NCI-H446 (cell line): ENCODE data around the gene LDB2.

ENCODE experiments used
- DNase-seq, 2 experiments: peaks; one replicate each; lab custom pipeline; 2025; lab: John Stamatoyannopoulos, UW

Gene LDB2

DNA sequence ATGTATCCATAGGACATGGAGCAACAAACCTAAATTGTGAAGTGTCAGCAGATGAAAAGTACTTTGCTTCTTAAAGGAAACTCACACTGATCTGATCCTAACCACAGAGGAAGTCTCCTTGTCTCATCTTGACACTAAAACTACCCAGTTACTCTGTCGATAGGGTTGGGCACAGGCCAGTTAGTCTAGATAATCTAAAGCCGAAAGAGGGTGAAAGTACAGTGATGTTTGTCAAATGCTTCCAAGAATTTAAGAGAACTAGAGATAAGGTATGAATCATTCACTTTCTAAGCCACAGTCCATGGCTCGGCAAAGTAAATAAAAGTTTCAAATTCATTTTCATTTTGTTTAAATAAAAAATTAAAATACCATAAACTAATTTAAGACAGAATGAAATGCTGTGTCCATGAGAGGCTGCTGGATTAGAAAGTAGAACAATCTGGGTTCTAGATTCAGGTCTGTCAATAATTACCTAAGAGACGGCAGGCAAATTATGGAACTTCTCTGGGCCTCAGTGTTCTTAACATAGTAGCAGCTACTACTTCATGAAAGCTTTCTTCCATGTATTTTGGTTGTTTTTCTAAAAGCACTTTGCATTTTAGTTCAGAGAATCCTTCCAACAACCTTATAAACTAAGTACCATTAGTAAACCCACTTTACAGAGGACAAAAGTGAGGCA, 176.7 kb downstream of the LDB2 start:
- no peak for DNase-seq

DNA sequence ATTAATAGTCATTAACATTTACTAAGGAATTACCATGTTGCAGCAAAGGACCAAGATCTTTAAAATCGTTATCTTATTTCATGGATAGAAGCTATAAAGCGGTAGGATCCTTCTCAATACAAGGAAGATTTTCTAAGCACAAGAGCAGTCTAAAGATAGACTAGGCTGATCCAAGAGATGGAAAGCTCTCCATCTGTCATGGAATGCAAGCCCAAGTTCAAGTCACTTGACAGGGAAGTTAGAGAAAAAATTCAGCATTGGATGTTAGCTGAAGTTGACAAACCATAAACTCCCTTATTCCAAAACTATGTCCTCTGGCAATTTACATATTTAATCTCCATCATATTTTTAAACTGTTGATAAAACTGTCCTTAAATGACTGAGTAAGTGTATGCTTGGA, 177.7 kb downstream of the LDB2 start:
- no peak for DNase-seq

DNA sequence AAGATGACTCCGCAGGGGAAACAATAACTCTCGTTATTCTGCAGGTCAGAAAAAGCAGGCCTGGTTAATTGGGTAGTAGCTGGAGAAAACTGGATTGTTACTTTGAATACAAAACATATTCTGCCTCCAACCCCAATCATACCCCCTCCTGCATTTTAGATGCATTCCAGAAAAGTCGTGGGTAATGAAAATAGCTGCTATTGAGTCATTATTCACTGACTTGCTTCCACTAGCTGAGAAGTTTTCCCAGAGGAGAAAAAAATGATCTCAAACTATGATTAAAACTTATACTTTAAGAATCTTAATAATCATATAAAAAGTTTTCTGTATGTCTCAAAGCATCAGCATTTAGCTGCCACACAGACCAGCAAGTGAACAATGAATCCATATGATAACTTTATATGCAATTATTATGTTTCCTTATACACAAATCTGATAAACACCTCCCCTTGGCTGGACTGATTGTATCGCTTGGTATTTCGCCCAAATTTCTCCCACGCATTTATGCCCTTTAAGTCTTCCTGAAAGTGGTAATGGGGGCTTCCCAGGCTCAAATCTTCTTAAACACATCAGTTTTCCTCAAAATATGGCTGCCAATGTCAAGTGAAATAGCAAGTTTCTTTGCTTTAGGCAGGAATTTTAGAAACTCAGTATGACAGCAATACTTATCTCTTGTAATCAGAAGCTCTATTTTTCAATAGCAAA, 181.0 kb downstream of the LDB2 start:
- no peak for DNase-seq

DNA sequence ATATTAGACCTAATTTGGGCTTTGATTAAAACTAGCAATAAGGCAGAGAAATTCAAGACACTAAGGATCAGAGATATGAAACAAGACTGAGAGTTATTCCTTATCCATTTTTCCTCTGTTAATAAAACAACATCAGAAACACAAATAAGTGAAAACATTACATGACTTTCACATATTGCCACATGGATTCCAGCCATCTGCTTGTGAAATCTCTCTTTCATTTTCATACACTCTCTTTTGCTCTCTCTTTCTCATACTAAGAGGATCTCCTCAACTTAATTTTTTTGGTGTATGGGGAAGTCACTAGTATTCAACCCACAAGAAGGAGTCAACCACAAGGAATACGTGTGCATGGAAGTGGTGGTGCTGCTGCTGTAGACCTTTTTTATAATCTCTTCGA, 183.0 kb downstream of the LDB2 start:
- DNase-seq, result no peak

DNA sequence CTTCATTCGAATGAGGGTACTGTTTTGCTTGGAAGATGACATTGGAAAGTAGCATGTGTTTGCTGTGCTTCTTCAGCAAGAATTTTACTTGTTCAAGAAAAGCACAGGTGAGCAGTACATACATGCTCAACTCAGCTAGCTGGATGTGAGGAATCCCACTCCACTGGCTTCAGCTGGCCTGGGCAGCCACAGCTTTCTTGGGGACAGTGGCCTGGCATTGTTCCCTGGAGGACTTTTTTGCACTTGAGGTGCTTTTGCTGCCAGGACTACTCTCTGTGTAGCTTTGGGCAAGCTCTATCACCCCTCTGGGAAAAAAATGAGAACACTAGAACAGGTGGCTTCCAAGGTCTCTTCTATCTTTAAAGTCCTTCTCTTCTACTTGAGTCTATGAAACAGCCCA, 184.3 kb downstream of the LDB2 start:
- no peak for DNase-seq

DNA sequence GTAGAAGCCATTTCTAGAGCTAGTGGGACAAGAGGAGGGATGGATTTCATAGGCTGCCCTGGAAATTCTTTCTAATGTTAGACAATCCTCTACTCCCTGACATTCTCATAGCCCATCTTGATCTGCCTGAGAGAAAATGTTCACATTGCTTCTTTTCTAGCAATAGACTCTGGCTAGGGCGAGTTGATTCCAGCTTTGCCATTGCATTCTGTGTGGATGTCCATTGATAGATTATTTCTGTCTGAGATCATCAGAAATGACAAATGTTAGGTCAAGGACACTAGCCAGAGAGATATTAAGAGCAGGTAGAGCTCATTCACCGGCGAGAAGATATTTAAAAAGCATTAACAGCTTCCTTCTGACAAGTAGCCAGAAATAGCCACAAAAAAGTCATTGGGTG, 184.7 kb downstream of the LDB2 start:
- DNase-seq, result no peak

DNA sequence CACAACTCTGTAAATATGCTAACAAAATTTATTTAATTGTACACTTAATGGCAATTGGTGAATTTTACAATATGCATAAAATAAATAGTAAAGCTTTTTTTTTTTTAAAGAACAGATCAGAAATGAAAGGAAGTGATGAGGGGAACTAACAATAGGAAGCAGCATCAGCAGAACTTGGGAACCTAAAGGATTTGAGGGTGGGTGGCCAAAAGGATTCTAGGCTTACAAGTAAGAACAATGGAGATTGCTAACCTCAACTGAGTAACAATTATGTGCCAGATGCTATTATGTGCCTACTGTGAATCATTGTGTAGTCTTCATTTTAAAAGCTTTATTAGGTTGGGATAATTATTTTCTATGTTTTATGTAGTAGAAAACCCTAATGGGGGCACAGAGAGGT, 185.2 kb downstream of the LDB2 start:
- DNase-seq, result no peak

DNA sequence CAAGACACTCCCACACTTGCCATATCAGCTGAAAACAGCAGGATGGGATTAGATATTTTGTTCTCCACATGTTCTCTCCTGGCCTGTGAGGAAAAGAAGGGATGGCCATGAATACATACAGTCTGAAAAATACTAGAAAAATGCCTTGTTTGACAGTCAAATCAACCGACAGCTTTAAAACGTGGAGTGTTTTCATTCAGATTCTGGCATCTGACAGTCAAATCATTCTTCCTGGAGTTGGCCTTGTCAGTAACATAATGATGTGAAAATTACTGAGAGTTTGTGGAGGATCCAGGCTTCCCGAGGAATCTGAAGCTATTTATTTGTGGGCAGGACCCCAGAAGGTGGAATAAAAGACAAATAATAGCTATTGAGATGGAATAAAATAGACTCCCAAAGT, 188.2 kb downstream of the LDB2 start:
- DNase-seq, result no peak

DNA sequence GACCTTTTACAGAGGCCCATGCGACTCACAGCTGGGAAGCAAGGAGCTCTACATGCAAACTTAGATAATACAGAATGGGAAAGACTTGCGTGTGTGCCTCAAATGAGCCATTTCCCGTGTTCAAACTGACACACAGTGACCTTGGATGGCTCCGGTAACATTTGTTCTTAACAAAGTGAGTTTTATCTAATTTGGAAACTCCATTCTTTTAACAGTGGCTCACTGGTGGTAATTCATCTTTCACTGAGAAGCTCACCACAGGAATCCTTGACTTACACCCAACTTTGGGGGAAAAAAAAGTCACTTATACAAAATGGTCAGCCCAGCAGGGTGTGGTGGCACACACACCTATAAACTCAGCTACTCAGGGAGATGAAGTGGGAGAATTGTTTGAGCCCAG, 190.6 kb downstream of the LDB2 start:
- no peak for DNase-seq

DNA sequence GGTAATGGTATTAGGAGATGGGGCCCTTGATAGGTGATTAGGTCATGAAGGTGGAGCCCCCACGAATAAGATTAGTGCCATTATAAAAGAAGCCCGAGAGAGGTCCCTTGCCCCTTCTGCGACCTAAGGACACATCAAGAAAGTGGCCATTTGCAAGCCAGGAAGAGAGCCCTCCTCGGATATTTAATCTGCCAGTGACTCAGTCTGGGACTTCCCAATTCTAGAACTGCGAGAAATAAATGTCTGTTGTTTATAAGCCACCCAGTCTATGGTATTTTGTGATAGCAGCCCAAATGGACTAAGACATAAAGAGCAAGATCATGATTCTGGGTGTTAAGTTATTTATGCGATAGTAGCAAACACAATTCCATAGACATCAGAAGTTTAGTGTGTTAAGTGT, 192.2 kb downstream of the LDB2 start:
- DNase-seq, result no peak

DNA sequence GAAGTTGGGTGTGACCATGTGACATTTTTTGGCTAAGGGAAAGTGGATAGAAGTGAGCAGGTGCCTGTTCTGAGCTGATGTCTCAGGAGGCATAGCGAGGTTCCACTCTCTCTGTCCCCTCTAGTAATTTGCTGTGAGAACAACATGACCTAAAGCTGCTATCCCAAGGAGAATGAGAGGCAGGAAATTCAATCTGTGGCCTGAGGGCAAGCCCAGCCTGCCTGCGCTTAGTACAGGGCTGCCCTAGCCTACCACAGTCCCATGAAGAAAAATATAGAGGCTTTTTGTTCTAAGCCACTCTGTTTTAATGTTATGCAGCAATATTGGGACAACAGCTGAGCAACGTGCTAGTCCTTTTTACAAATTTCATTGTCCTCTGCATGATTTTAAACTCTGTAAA, 193.1 kb downstream of the LDB2 start:
- DNase-seq, result no peak

DNA sequence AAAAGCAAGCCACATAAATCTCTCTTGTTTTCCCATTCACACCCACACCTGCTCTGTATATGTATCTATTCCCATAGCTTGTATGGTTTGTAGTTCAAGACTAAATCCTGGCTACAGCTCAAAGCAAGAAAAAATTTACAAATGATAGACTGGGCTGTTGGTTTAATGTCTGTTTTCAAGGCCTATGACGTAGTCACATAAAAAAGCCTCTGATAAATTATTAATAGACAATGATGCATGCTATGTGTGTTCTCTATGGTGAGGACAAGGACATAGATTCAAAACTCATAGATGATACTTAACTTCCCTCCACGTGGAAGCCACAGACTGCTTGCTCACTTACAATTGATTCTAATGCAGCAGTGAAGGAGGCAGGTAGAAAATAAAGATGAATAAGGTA, 194.0 kb downstream of the LDB2 start:
- DNase-seq, result no peak

DNA sequence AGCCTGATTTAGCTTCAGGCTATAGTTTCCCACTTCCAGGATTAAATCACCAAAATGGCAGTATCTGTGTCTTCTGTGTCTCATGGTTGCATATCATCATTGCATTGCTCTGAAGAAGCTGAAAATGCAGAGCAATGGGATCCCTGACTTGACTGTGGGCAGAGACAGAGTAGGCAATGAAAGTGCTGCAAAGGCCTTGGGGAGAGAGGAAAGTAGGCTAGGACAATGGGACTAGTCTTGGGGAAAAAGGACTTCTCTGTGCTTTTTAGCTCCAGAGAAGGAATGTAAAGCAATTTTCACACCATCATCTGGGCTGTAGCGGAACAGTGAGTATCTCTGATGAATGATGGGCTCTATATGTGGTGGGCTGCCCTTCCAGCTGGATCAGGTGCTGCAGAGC, 202.5 kb downstream of the LDB2 start:
- DNase-seq, result no peak

DNA sequence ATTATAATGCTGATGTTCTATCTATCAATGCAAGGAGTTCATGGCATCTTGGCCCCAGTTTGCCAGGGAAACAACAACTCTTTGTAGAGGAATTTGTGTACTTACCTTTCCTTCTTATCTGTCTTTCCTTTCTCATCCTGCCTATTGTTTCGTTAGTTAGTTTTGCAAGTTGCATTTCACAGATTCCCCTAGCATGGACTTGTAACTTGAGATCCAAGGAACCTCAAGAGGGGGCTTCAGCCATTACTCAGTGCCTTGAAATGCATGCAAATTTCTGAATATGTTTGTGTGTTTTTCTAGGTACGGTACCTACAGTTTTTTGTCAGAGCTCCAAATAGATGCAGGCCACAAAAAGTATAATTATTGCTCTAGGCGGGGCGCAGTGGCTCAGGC, 203.6 kb downstream of the LDB2 start:
- DNase-seq, result no peak

DNA sequence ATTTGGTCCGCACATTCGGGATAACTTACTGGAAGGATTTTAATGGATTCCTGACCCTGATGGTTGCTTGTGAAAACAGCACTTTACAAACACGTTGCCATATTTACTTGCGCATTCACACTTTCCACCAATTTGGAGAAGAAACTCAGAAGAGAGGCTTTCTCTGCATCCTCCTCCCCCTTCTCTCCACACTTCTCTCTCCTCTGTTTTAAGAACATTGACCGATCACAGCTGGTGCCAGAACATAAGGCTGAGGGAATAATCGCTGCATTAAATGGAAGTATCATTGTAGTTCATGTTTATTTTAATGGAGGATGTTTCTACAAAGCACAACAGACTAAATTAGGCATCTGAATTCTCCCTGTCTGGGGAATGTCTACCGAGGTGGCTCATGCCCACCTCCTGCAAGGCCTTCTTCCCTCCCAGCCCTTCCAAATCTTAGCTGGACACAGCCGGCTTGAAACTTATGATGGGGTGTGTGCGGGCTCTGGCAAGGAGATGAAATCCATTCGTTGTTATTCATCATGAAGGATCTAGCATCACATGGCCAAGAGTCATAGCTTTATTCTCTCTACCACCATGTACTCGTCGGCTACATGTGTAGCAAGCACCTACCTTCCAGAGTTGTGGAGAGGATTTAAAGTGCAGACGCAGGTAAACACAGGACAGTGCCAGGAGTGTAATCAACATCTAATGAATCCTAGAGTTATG, 204.1 kb downstream of the LDB2 start:
- DNase-seq, result no peak

DNA sequence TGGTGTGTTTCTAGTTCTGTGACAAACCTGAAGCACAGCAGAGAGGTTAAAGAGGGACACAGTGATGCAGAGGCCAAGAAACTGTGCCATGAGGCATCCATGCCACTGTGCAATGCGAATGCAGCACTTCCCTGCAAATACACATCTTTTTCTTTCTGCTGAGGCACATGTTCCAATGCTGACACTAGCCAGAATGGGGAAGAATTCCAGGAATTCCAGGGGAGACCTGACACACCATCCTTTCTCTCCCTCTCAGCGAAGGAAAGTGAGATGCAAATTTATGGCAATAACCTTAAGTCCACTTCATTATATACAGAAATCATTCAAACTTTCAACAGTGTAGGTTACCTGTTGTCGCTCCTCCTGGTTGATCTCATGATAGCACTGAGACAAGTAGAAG, 204.8 kb downstream of the LDB2 start:
- DNase-seq, result no peak

DNA sequence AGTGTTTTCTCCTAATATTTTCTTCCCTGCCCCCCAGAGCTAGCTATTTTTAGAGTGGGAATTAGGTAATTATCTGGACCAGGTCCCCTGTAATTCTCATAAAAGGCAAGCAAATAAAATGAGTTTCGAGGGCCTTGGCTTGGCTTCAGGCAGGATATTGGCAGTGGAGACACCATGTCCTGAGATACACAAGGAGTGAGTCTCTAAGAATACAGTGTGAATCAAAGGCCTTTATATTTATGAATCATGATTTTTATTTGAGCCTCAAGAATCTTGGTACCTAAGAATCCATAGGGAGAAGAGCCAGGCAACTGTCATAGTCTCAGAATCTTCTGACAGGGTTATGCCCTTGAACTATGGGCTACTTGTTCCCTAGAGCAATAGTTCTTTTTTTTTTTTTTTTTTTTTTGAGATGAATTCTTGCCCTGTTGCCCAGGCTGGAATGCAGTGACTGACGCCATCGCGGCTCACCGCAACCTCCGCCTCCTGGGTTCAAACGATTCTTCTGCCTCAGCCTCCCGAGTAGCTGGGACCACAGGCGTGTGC, 205.4 kb downstream of the LDB2 start:
- DNase-seq, result no peak

DNA sequence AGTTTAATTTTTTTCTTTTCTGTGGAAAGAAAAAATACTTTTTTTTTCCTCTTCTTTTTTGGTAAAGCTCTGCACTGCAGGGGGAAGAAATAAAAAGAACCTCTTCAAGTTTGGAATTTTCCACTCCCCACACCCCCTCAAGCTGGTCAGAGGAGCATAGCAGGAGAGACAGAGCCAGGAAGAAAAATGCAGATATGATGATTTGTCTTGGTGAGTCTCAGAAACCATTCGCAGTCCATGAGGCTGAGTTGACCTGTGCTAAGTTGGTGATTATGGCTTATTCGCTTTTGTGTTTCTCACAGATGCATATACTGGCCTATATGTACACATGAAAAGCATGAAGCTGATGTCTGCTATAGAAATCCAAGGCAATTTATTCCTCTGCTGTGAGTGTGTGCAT, 205.9 kb downstream of the LDB2 start:
- no peak for DNase-seq

DNA sequence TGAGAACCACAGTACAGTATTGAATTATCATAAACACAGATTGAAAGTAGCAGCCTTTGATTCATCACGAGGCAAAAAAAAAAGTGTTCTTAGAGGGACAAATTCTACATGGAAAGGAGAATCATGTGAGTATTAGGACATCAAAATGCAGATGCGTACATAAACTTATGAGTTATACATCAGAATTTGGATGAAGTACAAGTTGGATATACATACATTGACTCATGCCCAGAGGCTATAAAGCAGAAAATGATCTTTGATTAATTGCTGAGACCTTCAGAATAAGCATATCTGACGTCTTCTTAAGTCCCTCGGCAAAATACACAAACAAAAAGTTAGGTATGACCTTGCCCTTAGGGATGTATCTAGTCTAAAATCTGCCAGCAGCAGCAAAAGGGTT, 206.4 kb downstream of the LDB2 start:
- DNase-seq, result no peak

DNA sequence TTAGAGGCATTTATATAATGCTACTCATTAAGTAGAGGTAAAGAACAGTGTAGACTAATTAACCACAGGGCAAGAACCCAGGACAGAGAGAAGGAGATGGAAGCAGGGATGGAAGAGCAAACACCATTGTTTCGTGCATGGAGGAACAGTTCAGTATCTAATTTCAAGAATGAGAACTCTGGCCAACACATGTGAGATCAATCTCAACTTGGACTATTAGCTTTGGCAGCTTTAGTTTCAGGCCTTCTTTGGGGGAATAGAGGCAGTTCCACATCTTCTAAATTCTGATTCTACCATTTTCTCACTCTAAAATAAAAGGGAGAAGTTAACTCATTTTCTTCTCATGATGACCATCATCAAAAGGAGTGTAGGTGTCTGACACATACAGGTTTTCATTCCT, 207.0 kb downstream of the LDB2 start:
- no peak for DNase-seq

DNA sequence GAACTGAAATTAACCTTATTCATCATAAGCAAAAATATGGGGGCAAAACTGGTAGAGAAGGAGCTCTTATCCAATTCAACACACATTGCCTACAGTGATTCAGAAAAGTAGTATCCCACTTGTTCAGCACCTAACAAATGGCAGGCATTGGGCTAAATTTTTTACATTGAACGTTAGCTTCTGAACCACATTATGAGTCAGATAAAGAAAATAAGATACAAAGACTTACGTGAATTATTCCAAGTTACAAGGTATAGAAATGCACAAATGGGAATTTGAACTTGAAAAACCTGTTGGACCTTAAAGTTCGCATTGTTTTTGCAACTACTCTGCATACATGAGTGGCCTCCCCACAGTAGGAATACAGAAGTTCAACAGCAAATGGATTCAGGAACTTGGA, 210.6 kb downstream of the LDB2 start:
- DNase-seq, result no peak

DNA sequence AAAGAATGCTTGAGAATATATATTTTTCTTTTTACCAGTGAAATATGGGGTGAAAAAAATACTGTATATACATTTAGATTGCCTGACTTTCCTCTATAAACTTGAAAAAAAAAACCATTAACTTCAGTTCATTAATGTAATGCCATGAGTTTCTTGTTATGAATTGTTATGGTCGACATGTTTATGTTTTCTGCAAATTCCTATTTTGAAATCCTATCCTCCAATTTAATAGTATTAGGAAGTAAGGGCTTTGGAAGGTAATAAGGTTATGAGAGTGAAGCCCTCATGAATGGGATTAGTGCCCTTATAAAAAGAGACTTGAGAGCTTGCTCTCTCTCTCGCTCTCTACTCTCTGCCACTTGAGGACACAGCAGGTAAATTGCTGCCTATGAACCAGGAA, 211.4 kb downstream of the LDB2 start:
- DNase-seq, result no peak

DNA sequence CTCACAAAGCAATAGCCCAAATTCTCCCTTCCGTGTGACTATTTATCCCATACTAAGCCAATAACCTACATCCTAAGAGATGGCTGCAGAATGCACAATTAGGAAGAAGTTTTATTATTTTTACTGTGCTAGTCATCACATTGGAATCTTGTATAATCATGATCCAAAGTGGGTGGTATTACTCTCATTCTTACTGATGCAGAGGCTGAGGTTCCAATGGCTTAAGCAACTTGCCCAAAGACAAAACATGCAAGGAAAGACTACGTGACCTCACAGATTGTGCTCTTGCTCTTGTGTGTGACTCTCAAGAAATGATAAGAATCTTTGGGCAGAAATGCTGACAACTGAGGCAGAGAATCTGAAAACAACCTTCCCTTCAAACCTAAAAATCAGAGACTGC, 212.2 kb downstream of the LDB2 start:
- DNase-seq, result no peak
